ENCODE data around the gene TAF11. TPM values are rescaled to one million over a fixed set of nuclear protein-coding genes. Genes with fewer than 3 reads are reported as not detected.
A peak's percentile ranks its signal among the peaks of the same experiment; 100 is the strongest.
"Not testable (repeated sequence)": the region's sequence is repeated elsewhere in the genome, so short reads cannot be mapped to it uniquely, and the experiment has no call there.

TAF11 gene
- total RNA-seq, 1 donor from 2014 or later: 13.7 TPM

DNA sequence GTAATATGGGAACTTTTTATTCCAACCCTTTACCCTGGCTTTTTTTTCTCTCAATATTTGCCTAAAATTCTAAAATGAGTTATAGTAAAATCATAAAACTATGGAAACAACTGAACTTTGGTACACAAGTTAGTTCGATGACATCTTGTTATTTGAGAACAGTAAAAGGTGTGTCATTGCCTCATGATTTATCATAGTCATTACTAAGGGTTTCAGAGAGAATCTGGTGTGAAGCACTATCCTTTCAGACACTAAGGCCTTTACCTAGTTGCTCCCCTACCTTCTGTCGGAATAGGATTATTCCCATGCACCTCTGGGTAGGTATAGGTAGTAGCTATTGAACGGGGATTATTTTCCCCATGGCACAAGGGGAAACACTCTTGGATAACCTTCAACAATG is 11.4 kb downstream of the TAF11 start:
- no peak for ATAC-seq (ENCODE audit: poor library complexity)
- intact Hi-C loops (cut with DNase I): loop anchor here (10.0 kb wide), 1 partner anchor 268 kb away; the partner anchor contains the start of gene TCP11

DNA sequence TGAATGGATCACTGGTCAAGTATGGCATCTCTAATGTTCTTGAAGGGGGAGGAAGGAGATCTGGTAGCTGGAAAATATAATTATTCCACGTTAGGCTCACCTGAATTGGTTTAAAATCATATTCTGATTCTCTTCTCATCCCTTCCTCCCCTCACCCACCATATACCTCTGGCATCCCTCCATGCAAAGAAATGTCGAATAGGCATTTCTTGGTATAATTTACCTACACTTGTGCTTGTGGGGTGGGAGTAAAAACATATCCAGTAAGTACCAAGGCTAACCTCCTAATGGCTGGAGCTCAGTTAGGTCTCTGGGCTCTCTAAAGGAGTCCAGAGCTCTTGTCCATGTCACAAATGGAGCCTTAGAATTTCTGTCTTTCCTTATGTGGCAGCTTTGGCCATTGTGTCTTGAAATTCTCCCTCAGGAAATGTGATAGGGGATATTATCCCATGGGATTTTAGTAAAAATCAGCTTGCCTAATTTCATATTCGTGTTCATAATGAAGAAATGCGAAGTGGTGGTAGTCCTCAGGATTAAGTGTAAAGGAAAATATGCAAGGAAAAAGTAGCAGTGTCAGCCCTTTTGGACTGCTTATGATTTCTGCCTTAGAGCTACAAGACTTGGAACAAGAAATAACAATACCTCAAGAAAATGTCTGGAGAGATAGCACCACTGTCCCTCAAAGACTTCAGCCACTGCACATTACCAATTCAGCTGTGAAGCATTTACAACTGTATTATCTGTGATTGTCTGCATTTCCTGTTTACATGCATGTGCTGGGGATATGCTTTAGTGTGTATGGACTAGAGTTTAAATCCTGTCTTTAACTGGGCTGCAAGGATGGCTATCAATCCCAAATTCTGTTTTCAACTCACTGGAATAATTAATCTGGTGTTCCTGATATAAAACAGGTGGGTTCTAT is 12.3 kb downstream of the TAF11 start:
- DNase-seq (no peak), ATAC-seq (ENCODE audit: poor library complexity) (no peak)
- intact Hi-C loops (cut with DNase I): loop anchor here (10.0 kb wide), 1 partner anchor 269 kb away; the partner anchor contains the start of gene TCP11

More for the DNA sequence above, 11.4 kb downstream of the TAF11 start:
- no peak for DNase-seq

DNA sequence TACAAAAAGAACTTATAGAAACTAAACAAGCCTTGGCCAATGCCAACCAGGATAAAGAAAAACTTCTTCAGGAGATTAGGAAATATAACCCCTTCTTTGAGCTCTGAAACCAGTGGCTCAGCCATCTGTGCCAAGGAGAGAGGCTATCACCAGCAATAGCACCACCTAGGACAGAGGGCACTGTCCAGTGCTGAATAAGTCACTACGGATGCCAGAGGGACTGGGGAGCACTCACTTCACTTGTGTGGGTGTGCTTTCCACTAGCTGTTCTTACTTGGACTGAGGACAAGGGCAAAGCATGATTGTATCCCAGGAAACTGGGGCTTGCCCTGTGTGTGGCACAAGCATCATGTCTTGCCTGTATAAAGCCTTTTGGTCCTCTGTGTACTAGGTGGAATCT is 15.5 kb downstream of the TAF11 start:
- ATAC-seq (ENCODE audit: poor library complexity) (no peak), DNase-seq (no peak)
- intact Hi-C loops (cut with DNase I): loop anchor here (10.0 kb wide), 1 partner anchor 272 kb away; the partner anchor contains the start of gene TCP11

DNA sequence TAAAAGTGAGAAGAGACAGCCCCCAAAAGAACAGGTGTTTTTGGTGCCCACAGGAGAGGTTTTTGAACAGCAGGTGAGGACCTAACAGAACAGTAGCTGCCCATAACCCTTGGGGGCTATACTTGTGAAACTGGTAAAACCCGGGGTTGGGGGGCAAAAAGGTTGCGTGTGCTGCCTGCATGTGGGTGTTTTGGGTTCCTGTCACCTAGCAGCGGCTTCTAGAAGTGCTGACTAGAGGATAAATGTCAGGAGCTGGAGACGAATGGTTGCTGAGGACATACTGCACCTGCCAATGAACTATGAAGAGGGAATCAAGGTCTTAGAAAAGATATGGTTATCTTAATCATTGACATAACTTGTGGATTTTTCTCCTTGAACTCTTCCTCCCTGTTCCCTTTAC is 16.0 kb downstream of the TAF11 start:
- DNase-seq (no peak), ATAC-seq (ENCODE audit: poor library complexity) (no peak)
- intact Hi-C loops (cut with DNase I): loop anchor here (10.0 kb wide), 1 partner anchor 273 kb away; the partner anchor contains the start of gene TCP11

DNA sequence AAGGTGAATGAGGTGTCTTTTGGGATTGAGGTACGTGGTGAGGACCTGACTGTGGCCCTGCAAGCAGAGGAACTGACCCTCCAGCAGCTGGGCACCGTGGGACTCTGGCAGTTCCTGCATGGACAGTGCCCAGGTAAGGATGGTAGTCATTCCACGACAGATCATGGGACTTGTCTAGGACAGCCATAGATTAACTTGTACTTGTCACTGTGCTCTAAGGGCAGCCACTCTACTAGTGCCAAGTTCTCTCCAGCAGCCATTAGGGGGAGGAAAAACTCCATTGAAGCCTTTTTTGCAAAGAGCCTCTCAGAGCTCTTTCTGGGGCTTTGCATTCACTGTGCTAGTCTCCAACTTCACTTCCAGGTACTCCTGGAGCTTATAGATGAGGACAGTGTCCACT is 20.4 kb downstream of the TAF11 start:
- intact Hi-C loops (cut with DNase I): no loop called here
- ATAC-seq (ENCODE audit: poor library complexity): peak; percentile 55

DNA sequence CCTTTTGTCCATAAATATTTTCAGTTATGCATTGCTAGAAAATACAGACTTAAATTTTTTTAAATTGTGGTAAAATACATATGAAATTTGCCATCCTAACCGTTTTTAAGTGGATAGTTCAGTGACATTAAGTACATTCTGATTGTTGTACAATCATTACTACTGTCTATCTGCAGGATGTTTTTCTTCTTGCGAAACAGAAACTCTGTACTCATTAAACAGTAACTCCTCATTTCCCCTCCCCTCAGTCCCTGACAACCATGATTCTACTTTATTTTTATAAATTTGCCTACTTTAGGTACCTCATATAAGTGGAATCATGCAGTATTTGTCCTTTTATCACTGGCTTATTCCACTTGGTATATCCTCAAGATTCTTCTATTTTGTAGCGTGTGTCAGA is 21.3 kb downstream of the TAF11 start:
- no peak for DNase-seq
- intact Hi-C loops (cut with DNase I): no loop called here
- no peak for ATAC-seq (ENCODE audit: poor library complexity)

More for the DNA sequence above, 20.4 kb downstream of the TAF11 start:
- no peak for DNase-seq

DNA sequence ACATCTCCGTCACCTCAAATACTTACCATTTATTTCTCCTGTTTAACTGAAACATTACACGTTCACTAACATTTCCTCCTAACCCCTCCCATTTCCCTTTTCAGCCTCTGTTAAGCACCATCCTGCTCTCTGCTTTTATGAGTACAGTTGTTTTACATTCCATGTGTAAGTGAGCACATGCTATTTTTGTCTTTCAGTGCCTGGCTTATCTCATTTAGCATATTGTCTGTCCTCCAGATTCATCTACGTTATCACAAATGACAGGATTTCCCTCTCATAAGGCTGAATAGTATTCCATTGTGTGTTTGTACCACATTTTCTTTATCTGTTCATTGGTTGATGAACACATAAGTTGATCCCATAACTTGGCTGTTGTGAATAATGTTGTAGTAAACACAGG is 22.7 kb downstream of the TAF11 start:
- no peak for DNase-seq
- ATAC-seq (ENCODE audit: poor library complexity): peak; percentile 80
- intact Hi-C loops (cut with DNase I): no loop called here

DNA sequence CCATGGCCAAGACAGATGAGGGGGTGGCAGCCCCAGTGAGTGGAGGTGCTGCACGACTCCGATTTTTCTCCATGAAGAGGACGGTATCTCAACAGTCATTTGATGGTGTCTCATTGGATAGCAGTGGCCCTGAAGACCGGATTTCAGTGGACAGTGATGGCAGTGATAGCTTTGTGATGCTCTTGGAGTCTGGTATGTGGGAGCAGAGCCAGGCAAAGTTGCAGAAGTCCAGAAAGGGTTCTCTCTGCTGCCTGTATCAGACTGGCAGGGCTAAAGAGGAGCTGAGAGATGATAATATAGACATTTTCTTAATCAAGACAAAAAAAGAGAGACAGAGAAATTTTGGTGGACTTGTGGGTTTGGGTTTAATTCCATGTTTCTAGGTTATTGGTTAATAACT is 23.8 kb downstream of the TAF11 start:
- ATAC-seq (ENCODE audit: poor library complexity) (peak; percentile 47), DNase-seq (no peak)
- intact Hi-C loops (cut with DNase I): no loop called here

DNA sequence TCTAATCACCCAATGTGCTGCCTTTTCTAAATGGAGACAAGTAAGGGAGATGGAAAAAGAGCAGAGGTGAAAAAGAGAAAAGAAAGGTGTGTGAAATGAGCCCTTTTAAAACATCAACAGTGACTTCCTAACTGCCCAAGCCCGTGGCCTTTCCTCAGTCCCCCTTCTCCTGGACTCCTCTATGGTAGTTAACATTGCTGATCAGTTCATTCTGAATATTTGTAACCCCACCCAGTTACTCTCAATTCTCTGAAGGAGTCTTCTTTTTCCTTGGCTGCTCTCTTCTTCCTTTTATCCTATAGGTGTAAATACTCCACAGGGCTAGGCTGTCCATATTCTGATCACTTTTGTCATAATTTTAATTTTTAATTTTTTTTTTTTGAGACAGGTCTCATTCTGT is 27.1 kb downstream of the TAF11 start:
- ATAC-seq (ENCODE audit: poor library complexity) (no peak), DNase-seq (no peak)
- intact Hi-C loops (cut with DNase I): no loop called here

DNA sequence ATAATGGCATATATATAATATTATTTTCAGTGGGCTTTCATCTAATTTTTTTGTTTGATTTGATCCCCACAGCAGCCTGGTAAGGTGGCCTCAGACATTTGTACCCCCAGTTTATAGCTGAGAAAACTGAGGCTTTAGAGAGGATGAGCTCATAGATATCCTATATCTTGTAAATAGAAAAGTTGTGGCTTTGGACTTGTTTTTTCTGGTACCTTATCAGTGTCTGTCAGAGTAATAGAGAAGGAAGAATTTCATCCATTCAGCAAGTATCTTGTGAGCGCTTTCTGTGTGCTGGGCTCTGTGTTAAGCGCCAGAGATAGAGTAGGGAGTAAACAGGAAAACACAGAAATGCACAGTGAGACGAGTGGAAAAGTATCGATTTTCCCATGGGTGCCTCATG is 27.9 kb downstream of the TAF11 start:
- DNase-seq (no peak), ATAC-seq (ENCODE audit: poor library complexity) (no peak)
- intact Hi-C loops (cut with DNase I): no loop called here

DNA sequence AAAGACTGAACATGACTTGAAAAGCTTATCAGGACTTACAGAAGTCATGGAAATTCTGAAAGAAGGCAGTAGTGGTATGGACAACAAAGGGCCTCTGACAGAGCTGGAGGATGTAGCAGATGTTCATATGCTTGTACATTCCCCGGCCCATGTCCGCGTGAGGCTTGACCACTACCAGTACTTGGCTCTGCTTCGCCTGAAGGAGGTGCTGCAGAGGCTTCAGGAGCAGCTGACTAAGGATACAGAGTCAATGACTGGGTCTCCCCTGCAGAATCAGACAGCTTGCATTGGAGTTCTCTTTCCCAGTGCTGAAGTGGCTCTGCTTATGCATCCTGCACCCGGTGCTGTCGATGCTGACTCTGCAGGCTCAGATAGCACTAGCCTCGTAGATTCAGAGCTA is 29.2 kb downstream of the TAF11 start:
- DNase-seq (no peak), ATAC-seq (ENCODE audit: poor library complexity) (no peak)
- intact Hi-C loops (cut with DNase I): no loop called here

DNA sequence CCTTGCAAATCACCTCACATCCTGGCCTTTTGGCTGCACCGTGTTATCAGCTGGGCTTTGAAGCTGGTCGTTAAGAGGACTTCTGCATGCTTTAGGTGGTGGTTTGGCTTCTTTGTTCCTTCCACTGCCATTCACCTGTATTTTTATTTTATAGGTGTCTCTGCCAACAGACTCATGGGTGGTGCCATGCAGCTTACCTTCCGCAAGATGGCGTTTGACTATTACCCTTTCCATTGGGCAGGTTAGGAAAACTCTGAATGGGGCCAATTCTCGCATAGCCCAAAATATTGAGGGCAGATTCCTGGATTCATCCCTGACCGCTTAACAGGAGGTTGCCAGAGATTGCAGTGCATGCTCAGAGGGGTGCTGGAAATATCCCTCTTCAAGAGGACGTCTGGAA is 32.4 kb downstream of the TAF11 start:
- intact Hi-C loops (cut with DNase I): no loop called here
- ATAC-seq (ENCODE audit: poor library complexity) (no peak), DNase-seq (no peak)

DNA sequence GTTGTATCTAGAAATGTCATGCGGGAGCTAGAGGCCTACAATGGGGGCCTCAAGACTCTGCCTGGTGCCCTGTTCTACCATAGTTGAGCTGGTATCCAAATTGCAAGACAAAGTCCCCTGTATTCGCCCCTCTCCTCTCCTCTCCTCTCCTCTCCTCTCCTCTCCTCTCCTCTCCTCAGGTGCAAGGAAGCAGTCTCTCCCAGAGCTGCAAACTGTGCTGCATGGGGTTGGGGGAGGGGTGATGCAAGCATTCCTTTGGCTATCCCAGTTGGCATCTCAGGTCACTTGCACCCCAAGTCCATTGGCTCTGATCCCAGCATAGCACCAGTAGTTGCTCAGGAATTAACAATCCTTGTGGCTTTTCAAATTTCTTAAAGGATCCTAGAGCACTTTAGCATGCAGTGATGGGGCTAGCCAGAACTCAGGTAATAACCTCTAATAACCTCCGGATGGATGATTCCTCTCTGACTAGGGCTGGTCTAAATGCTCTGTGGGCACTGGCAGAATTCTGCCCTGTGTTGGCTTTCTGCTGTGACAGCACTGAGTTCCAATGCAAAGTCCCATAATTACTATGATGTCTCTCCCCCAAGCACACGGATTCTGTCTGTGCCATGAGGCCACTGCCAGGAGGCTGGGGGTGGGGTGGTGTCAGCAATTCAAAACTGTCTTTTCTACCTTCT is 35.3 kb downstream of the TAF11 start:
- ATAC-seq (ENCODE audit: poor library complexity) (no peak), DNase-seq (no peak)
- intact Hi-C loops (cut with DNase I): no loop called here

DNA sequence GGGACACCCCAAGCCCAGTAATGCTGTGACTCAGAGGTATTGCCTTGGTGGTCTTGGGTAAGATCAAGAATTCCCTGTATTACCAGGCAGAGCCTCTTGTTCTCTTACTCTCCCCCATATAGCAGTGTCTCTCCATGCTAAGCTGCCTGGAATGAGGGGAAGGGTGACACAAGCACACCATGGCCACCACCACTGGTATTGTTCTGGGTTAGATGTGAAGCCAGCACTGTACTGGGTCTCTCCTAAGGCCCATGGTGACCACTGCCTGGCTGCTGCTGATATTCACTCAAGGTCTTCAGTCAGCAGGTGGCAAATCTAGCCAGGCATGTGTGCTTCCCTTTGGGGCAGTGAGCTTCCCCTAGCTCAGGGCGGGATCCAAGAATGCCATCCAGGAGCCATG is 36.5 kb downstream of the TAF11 start:
- DNase-seq: no peak
- ATAC-seq (ENCODE audit: poor library complexity): no peak
- intact Hi-C loops (cut with DNase I): no loop called here

DNA sequence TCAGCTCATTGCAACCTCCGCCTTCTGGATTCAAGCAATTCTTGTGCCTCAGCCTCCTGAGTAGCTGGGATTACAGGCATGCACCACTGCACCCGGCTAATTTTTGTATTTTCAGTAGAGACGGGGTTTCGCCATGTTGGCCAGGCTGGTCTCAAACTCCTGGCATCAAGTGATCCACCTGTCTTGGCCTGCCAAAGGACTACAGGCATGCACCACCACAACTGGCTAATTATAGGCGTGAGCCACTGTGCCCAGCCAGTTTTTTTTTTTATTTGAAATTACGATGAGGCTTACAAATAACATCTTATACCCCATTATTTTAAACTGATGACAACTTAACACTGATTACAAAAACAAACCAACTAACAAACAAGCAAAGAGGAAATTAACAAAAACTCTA is 38.8 kb downstream of the TAF11 start:
- ATAC-seq (ENCODE audit: poor library complexity): peak; percentile 46
- DNase-seq: not testable (repeated sequence)

DNA sequence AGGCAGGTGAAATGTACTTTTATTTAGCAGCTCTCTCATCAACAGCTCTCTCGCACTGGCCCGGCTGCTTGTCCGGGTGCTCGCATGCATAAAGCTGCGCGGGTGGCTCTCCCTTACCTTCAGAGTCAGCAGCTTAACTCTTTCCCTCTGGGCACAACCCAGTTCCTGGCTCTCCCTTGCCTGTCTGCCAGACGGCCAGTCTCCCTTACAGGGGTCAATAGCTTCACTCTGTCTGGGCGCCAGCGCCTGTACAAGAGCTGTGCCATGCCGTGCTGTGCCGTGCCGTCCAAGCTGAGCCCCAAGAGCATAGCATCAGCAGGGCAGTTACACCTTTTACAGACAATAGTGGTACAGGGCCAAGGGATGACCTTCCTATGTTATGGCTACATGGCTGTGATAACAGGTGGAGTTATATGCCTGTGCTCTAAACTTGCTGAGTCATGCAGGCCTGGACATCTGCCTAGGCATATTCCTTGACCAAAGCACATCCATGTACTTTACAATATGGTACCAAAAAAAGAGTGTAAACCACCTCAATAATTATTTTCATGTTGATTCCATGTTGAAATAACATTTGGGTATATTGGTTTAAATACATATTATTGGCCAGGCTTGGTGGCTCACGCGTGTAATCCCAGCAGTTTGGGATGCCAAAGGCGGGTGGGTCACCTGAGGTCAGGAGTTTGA is 48.0 kb downstream of the TAF11 start:
- no peak for DNase-seq
- peak; percentile 34 for ATAC-seq (ENCODE audit: poor library complexity)
- intact Hi-C loops (cut with DNase I): no loop called here

More for the DNA sequence above, 38.8 kb downstream of the TAF11 start:
- intact Hi-C loops (cut with DNase I): not testable (repeated sequence)

DNA sequence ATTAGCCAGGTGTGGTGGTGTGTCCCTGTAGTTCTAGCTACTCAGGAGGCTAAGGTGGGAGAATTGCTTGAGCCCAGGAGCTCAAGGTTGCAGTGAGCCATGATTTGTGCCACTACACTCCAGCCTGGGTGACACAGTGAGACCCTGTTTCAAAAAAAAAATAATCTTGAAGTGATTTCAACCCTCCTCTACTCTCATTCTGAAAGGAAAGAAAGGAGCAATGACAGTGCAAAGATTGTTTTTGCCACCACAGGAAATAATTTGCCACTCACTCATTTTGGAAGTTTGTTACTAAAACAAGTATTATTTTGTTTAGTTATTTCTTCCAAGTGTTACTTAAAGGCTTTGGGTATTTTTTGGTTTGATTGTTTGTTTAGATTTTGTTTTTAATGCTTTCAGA is 50.3 kb downstream of the TAF11 start:
- no peak for DNase-seq
- no peak for ATAC-seq (ENCODE audit: poor library complexity)
- intact Hi-C loops (cut with DNase I): no loop called here

DNA sequence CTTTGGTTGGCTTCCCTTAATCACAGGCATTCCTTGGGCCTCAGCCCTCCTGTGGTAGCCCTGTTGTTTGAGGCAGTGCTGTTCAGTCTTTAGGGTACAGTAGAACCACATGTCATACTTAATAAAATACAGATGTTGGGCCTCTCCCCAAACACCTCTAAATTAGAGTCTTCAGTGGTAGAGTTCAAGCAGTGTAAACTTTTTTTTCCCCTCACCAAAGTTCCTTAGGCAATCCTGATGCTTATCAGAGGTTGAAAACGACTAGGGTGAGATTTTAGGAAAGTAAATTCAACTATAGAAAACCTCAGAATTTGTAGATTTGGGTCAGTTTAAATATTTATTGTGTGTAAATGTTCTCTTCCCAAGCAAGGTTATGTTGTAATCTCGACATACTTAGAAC is 51.4 kb downstream of the TAF11 start:
- intact Hi-C loops (cut with DNase I): no loop called here
- DNase-seq (no peak), ATAC-seq (ENCODE audit: poor library complexity) (no peak)

DNA sequence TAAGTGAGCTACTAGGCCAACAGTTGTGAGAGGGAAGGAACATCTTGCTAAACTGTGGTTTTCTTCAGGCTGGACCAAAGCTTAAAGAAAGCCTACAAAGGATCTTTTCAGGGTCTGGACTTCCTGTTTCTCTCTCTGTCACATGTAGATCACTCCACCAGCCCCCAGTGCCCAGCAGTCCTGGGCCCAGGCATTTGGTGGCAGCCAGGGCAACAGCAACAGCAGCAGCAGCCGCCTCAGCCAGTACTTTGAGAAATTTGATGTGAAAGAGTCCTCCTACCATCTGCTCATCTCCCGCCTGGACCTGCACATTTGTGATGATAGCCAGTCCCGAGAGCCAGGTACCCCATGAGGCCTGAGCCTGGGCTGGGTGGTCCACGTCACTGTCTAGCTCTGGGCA is 51.8 kb downstream of the TAF11 start:
- ATAC-seq (ENCODE audit: poor library complexity) (no peak), DNase-seq (no peak)
- intact Hi-C loops (cut with DNase I): no loop called here

Data from Right ventricle myocardium superior (tissue), 1 donor.